Left lung (tissue), 10 donors: Measurements from ENCODE around the gene FYB1. TPM values are rescaled to one million over a fixed set of nuclear protein-coding genes. Genes with fewer than 3 reads are reported as not detected.

ENCODE experiments used
- ATAC-seq: fragments of 200-7000 bp; cut with Tn5 transposase; one replicate; pipeline ENCODE4 v1.9.1; 2020; ENCODE audit warnings: moderate library complexity
- DNase-seq, 4 donors: peaks; one replicate each; pipeline ENCODE4 v3.0.0-alpha.2; 2013 to 2020
- H3K27ac ChIP-seq, 2 donors: fragments of 200-600 bp; sonication (generic) in 1 of 2; one replicate each; pipeline versions ENCODE4 v1.5.0 to v1.8.0; 2020 to 2021
- H3K27me3 ChIP-seq, 2 donors: fragments of 200-600 bp; sonication (generic) in 1 of 2; one replicate each; pipeline versions ENCODE4 v1.5.0 to v1.8.0; 2020 to 2021
- H3K36me3 ChIP-seq, 2 donors: fragments of 200-600 bp; sonication (generic) in 1 of 2; one replicate each; pipeline versions ENCODE4 v1.5.0 to v1.8.0; 2020 to 2021
- H3K4me1 ChIP-seq, 2 donors: fragments of 200-600 bp; one replicate each; pipeline ENCODE4 v1.8.0; 2021
- H3K4me3 ChIP-seq, 2 donors: fragments of 200-600 bp; sonication (generic) in 1 of 2; one replicate each; pipeline versions ENCODE4 v1.5.0 to v1.8.0; 2020 to 2021; ENCODE audit warnings: mild to moderate bottlenecking in 1 of 2
- H3K9me3 ChIP-seq, 2 donors: fragments of 200-600 bp; sonication (generic) in 1 of 2; one replicate each; pipeline versions ENCODE4 v1.5.0 to v1.8.0; 2020 to 2021
- intact Hi-C, 2 donors: fragments of 100-400 bp; cut with DNase I; formaldehyde crosslinking; loops; one replicate each; pipeline versions ENCODE4 v1.11.2 to v1.14.2; 2022
- polyA plus RNA-seq, 6 donors: library from polyadenylated mRNA; unstranded; fragments of 120-200 nt; gene quantifications; one replicate each; pipeline ENCODE4 v1.2.1, GENCODE V29; 2013; ENCODE audit not compliant: insufficient read length in 6 of 6
- total RNA-seq, 2 donors: library from RNA; stranded (reverse); fragmentation: NEBNext Ultra II Directional; extraction: Animal tissue kit (Norgen Biotek cat#: 25700); gene quantifications; one replicate each; pipeline ENCODE4 v1.2.1, GENCODE V29; 2021
- TF ChIP-seq, protein P1 (sequence below), 2 donors: fragments of 200-600 bp; sonication (generic) in 1 of 2; IDR thresholded peaks; one replicate each; pipeline versions ENCODE4 v1.5.0 to v1.8.0; 2021; ENCODE audit warnings: antibody characterized with exemption in 2 of 2
- donor health status: DM: no; HTN: yes; CAD: no.
- donor health status: DM: no; HTN: no; CAD: no.

The FYB1 gene
- total and polyA plus RNA-seq, 8 donors = 3.4 to 93.7 (median 4.4) TPM

DNA sequence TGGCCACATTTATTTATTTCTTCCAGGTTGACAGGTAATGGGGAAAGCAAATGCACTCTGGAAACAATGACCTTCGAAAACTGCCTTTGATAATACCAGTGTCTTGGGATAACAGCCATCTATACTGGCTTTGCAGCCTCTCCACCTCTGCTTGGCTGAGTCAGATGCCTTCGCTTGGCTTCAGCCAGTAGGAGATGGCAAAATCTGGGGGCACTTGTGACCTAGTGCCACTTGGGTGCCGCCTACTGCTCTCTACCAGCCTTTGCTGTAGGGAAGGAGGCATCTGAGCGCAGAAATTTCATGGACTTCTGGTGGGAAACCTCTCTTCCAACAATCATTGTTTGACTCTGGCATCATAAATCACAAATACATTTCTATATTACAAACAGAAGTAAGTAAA is 21.8 kb downstream of the FYB1 start:
- TF ChIP-seq, protein P1, sequence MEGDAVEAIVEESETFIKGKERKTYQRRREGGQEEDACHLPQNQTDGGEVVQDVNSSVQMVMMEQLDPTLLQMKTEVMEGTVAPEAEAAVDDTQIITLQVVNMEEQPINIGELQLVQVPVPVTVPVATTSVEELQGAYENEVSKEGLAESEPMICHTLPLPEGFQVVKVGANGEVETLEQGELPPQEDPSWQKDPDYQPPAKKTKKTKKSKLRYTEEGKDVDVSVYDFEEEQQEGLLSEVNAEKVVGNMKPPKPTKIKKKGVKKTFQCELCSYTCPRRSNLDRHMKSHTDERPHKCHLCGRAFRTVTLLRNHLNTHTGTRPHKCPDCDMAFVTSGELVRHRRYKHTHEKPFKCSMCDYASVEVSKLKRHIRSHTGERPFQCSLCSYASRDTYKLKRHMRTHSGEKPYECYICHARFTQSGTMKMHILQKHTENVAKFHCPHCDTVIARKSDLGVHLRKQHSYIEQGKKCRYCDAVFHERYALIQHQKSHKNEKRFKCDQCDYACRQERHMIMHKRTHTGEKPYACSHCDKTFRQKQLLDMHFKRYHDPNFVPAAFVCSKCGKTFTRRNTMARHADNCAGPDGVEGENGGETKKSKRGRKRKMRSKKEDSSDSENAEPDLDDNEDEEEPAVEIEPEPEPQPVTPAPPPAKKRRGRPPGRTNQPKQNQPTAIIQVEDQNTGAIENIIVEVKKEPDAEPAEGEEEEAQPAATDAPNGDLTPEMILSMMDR (IDR thresholded peaks at IDR 0.05) = no peak
- no peaks in the 10 kb centered on the region for H3K9me3 ChIP-seq
- ATAC-seq (peak; percentile 35), DNase-seq (no peak)
- peaks cover 0 to 82% of the 10 kb centered on the region in 2 donors for H3K4me1 ChIP-seq
- H3K27ac ChIP-seq = no peak overlapping the region
- peaks cover 0 to 12% of the 10 kb centered on the region in 2 donors for H3K36me3 ChIP-seq
- no peak overlapping the region for H3K4me3 ChIP-seq
- no peaks in the 10 kb centered on the region for H3K27me3 ChIP-seq
- intact Hi-C loops = no loop called here

DNA sequence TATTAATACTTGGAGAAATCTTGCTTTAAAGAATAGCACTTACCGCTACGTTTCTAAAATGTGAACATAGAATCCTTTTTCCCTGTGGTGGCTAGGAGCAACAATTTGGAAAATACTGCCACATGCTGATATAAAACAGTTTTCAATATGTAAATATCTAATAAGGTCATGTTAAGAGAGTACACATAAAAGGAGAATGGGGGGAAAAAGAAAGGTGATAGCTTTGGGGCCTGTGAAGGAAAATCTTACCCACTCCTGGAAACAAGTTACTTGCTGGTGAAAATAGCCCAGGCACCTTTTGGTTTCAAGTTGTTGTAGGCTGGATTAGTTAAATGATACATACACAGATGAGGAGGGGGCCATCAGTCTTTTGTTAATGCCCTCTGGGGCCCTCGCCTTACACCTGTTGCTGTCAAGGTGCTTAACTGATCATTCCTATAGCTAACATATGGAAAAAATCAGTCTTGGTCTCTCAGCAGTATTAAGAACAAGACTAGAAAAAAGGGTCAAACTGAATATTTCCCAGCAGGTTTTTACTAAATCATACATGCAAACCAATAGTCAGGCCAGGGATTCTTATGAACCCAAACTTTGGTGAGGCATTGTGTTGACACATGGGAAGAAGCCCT is 24.1 kb downstream of the FYB1 start:
- Histone ChIP-seq H3K27ac (peak overlapping the region in 1 of 2 donors; percentile 16), H3K27me3 (no peaks in the 10 kb centered on the region), H3K4me3 (no peak overlapping the region), H3K4me1 (peaks cover 0 to 88% of the 10 kb centered on the region in 2 donors), H3K36me3 (no peaks in the 10 kb centered on the region), H3K9me3 (no peaks in the 10 kb centered on the region)
- TF ChIP-seq, protein P1 (IDR thresholded peaks at IDR 0.05) = no peak
- no peak for ATAC-seq
- DNase-seq = no peak
- intact Hi-C loops = no loop called here

DNA sequence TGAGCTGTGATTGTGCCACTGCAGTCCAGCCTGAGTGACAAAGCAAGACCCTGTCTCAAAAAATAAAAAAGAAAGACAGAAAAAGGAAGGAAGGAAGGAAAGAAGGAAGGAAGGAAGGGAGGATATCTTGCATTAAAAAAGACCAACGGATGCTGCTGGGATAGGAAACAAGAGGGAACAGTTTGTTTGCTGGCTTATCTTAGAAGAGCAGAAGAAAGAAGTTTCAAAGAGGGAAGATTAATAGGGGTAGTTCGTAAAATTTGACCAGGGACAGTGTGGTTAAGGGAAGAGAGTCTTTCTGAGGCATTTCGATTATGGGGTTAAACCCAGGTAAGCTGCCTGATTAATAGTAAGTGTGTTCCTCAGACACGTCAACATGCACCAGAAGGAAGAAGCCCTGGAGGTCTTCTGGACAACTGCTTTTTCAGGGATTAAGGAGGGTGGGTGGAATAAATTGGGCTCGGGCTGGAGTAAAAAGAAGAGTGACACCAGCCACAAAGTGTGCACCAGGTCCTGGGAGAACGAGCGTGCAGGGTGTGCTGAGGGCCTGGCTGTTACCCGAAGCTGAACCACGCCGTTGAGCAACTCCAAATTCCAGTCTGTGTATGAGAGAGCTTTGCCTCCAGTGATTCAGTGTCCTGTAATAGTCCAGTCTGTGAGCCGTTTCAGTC is 24.8 kb downstream of the FYB1 start:
- DNase-seq = peak in 1 of 4 donors; percentile 19
- Histone ChIP-seq H3K4me3 (no peak overlapping the region), H3K36me3 (no peaks in the 10 kb centered on the region), H3K9me3 (no peaks in the 10 kb centered on the region), H3K4me1 (peaks cover 0 to 90% of the 10 kb centered on the region in 2 donors), H3K27ac (peak overlapping the region in 1 of 2 donors; percentile 16), H3K27me3 (no peaks in the 10 kb centered on the region)
- TF ChIP-seq, protein P1 (IDR thresholded peaks at IDR 0.05) = no peak
- intact Hi-C loops = no loop called here
- ATAC-seq = peak; percentile 60

DNA sequence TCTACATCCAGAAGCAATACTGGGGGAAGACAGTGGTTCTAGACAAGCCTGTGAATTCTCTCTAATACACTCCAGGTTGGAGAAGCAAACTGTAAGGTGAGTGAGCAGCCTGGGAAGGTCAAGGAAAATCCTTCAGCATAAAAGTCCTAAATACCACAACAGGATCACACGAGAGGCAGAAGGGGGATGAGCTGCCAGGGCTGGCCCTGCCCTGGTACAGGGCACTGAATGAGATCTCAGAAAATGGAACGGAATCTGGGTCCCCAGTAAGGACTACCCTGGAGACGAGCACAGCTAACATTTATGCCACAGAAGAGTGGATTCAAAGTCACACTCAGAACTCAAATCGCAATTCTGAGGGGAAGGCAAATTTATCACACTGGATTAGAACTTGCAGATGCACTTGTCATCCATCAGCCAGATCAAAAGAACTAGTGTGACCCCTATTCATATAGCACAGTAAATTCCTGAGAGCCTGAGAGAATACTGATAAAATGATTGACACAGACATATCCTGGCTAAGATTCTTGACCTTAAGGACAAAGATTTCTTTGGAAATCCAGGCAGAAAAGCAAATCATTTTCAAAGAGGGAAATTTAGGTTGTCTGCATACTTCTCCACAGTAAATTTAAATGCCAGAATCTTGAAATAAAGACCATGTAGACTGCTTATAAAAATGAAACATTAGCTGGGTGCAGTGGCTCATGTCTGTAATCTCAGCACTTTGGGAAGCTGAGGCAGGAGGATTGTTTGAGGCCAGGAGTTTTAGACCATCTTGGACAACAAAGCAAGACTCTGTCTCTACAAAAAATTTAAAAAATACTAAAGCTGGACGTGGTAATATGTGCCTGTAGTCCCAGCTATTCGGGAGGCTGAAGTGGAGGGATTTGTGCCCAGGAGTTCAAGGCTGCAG is 25.6 kb downstream of the FYB1 start:
- Histone ChIP-seq H3K9me3 (no peaks in the 10 kb centered on the region), H3K4me1 (peaks cover 0 to 94% of the 10 kb centered on the region in 2 donors), H3K4me3 (no peak overlapping the region), H3K36me3 (no peaks in the 10 kb centered on the region), H3K27me3 (no peaks in the 10 kb centered on the region), H3K27ac (peak overlapping the region in 1 of 2 donors; percentile 16)
- TF ChIP-seq, protein P1 (IDR thresholded peaks at IDR 0.05) = no peak
- no peak for ATAC-seq
- intact Hi-C loops = no loop called here
- DNase-seq = no peak
